ELF-1 (cell line): ENCODE data around the gene FNDC5.

Experiments used
- DNase-seq: peaks from one replicate; pipeline ENCODE4 v3.0.0-alpha.2; 2016; ENCODE audit warnings: low read depth, low spot score

The FNDC5 gene

GRCh38 chr1:32897082-32898049 is 26.7 kb upstream of the FNDC5 start:
- DNase-seq, result peak; percentile 83

GRCh38 chr1:32896451-32896850 is 25.7 kb upstream of the FNDC5 start:
- DNase-seq, result no peak

GRCh38 chr1:32895325-32896215 is 24.9 kb upstream of the FNDC5 start:
- no peak for DNase-seq

GRCh38 chr1:32894681-32895080 is 24.0 kb upstream of the FNDC5 start:
- DNase-seq, result no peak

- DNase-seq, result no peak
Observed at GRCh38 chr1:32894019-32894600, 23.4 kb upstream of the FNDC5 start.

GRCh38 chr1:32893198-32894018 is 22.7 kb upstream of the FNDC5 start:
- no peak for DNase-seq

- DNase-seq, result peak; percentile 89
Observed at GRCh38 chr1:32892368-32893197, 21.9 kb upstream of the FNDC5 start.

- no peak for DNase-seq
Observed at GRCh38 chr1:32891630-32892029, 20.9 kb upstream of the FNDC5 start.

- DNase-seq, result no peak
Observed at GRCh38 chr1:32891241-32891570, 20.5 kb upstream of the FNDC5 start.

GRCh38 chr1:32890516-32891240 is 20.0 kb upstream of the FNDC5 start:
- peak; percentile 1 for DNase-seq

GRCh38 chr1:32889731-32890278 is 19.1 kb upstream of the FNDC5 start:
- no peak for DNase-seq

- no peak for DNase-seq
Observed at GRCh38 chr1:32888677-32889420, 18.1 kb upstream of the FNDC5 start.

- no peak for DNase-seq
Observed at GRCh38 chr1:32888134-32888533, 17.4 kb upstream of the FNDC5 start.

- no peak for DNase-seq
Observed at GRCh38 chr1:32887623-32888022, 16.9 kb upstream of the FNDC5 start.

- no peak for DNase-seq
Observed at GRCh38 chr1:32886828-32887414, 16.2 kb upstream of the FNDC5 start.

- DNase-seq, result peak; percentile 87
Observed at GRCh38 chr1:32886004-32886827, 15.5 kb upstream of the FNDC5 start, which contains the start of gene HPCA. Gene HPCA, plus strand, starts transcription at chr1:32886491. Its CDS starts 2,408 bp downstream, at chr1:32888899.

- DNase-seq, result no peak
Observed at GRCh38 chr1:32885676-32886003, 14.9 kb upstream of the FNDC5 start.
